SK-N-SH treated with all-trans-retinoic acid at 6 μM for 48 hours (cell line): ENCODE data around the gene TMEM208.

Source experiments
- ATAC-seq: fragments of 200-7000 bp; cut with Tn5 transposase; 3 replicates; pipeline ENCODE4 v1.9.1; 2020; ENCODE audit warnings: mild to moderate bottlenecking, moderate library complexity
- ARNTL ChIP-seq: fragments of 450-650 bp; formaldehyde crosslinking; IDR thresholded peaks from 2 replicates; pipeline ENCODE4 v1.5.0; 2020; ENCODE audit warnings: low read depth, mild to moderate bottlenecking, moderate library complexity, borderline replicate concordance
- BACH2 ChIP-seq: fragments of 250-450 bp; sonication (Bioruptor Pico); IDR thresholded peaks from 2 replicates; pipeline ENCODE4 v1.9.0; 2021; ENCODE audit warnings: mild to moderate bottlenecking, borderline replicate concordance
- CSDC2 ChIP-seq: fragments of 250-450 bp; sonication (Bioruptor Pico); IDR thresholded peaks from 2 replicates; pipeline ENCODE4 v1.5.0; 2020; ENCODE audit warnings: mild to moderate bottlenecking, moderate library complexity
- ESRRG ChIP-seq: fragments of 250-450 bp; sonication (Bioruptor Pico); IDR thresholded peaks from 2 replicates; pipeline ENCODE4 v1.6.1; 2021; ENCODE audit warnings: mild to moderate bottlenecking
- ISL1 ChIP-seq: fragments of 250-450 bp; sonication (Bioruptor Pico); IDR thresholded peaks from 2 replicates; pipeline ENCODE4 v2.1.2; 2022; ENCODE audit warnings: mild to moderate bottlenecking, moderate library complexity
- OSR1 ChIP-seq: fragments of 250-450 bp; sonication (Bioruptor Pico); IDR thresholded peaks from 2 replicates; pipeline ENCODE4 v1.8.0; 2022; ENCODE audit warnings: moderate library complexity, mild to moderate bottlenecking, inconsistent platforms
- RARB ChIP-seq: fragments of 250-450 bp; sonication (Bioruptor Pico); IDR thresholded peaks from 2 replicates; pipeline ENCODE4 v1.8.0; 2021; ENCODE audit warnings: mild to moderate bottlenecking, moderate library complexity
- TOX ChIP-seq: fragments of 250-450 bp; sonication (Bioruptor Pico); IDR thresholded peaks from 2 replicates; pipeline ENCODE4 v1.8.0; 2021; ENCODE audit warnings: mild to moderate bottlenecking, moderate library complexity, borderline replicate concordance
- ZC3H10 ChIP-seq: fragments of 250-450 bp; sonication (Bioruptor Pico); IDR thresholded peaks from 2 replicates; pipeline ENCODE4 v1.5.1; 2021; ENCODE audit warnings: mild to moderate bottlenecking, moderate library complexity
- ZFP30 ChIP-seq: fragments of 450-650 bp; formaldehyde crosslinking; IDR thresholded peaks from 2 replicates; pipeline ENCODE4 v1.5.0; 2022; ENCODE audit warnings: mild to moderate bottlenecking, moderate library complexity
- ZNF565 ChIP-seq: fragments of 450-650 bp; formaldehyde crosslinking; conservative IDR thresholded peaks from 2 replicates; pipeline ENCODE4 v1.5.0; 2020; ENCODE audit warnings: low read depth, mild to moderate bottlenecking, moderate library complexity
- ZNF8 ChIP-seq: fragments of 450-650 bp; formaldehyde crosslinking; IDR thresholded peaks from 2 replicates; pipeline ENCODE4 v1.5.0; 2020; ENCODE audit warnings: mild to moderate bottlenecking, moderate library complexity
- TF ChIP-seq, protein P1 (sequence below): fragments of 250-450 bp; sonication (Bioruptor Pico); IDR thresholded peaks from 2 replicates; pipeline ENCODE4 v1.5.1; 2020; ENCODE audit warnings: low read depth, mild to moderate bottlenecking, moderate library complexity
- TF ChIP-seq, protein P2 (sequence below): fragments of 250-450 bp; sonication (Bioruptor Pico); IDR thresholded peaks from 2 replicates; pipeline ENCODE4 v1.8.0; 2020; ENCODE audit warnings: mild to moderate bottlenecking, moderate library complexity, borderline replicate concordance
- TF ChIP-seq, protein P3 (sequence below): fragments of 250-450 bp; sonication (Bioruptor Pico); IDR thresholded peaks from 2 replicates; pipeline ENCODE4 v1.5.0; 2020; ENCODE audit warnings: mild to moderate bottlenecking, moderate library complexity
- TF ChIP-seq, protein P4 (sequence below): fragments of 250-450 bp; sonication (Bioruptor Pico); IDR thresholded peaks from 2 replicates; pipeline ENCODE4 v1.8.0; 2021; ENCODE audit warnings: low read depth, mild to moderate bottlenecking, moderate library complexity, borderline replicate concordance

TMEM208 gene

DNA sequence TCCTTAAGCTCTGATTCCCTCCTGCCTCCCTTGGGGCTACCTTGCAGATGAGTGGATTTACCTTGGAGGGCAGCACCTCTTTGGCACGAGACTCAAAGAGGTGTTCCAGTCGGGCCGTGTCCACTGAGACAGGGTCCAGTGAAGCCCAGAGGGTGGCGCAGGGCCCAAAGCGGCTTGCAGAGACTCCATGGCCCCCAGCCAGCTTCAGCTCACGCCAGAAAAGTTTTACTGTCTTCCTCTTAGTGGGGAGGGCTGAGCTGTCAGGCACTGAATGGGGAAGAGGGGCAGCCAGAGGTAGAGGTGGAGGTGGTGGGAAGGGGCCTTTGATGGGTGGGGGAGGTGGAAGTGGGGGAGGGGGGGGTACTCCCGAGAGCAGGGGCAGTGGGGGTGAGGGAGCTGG lies 6.7 kb downstream of the TMEM208 start (continued):
- TF ChIP-seq, protein P1, sequence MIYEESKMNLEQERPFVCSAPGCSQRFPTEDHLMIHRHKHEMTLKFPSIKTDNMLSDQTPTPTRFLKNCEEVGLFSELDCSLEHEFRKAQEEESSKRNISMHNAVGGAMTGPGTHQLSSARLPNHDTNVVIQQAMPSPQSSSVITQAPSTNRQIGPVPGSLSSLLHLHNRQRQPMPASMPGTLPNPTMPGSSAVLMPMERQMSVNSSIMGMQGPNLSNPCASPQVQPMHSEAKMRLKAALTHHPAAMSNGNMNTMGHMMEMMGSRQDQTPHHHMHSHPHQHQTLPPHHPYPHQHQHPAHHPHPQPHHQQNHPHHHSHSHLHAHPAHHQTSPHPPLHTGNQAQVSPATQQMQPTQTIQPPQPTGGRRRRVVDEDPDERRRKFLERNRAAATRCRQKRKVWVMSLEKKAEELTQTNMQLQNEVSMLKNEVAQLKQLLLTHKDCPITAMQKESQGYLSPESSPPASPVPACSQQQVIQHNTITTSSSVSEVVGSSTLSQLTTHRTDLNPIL (CRISPR knock-in tag) = no peak
- no peak for TF ChIP-seq ZNF8 (CRISPR knock-in tag)

DNA sequence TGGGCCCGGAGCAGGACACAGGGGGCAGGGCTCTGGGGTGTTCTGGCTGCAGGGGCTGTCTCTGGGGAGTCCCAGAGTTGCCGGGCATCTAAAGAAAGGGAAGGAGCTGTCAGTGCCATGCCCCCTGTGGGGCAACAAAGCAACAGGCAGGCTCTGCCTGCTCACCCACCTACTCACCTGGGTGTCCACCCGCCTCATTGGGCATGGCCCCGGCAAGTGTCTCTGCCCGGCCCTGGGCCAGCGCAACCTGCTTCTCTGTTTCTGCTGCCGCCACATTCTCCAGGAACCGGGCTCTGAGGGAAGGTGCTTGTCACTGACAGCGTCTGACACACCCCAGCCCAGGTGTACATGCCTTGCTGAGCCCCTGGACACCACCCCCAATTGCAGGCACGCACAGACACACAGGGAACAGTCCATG lies 7.3 kb downstream of the TMEM208 start:
- TF ChIP-seq ZFP30 (no peak), ZNF8 (CRISPR knock-in tag) (no peak), ZC3H10 (CRISPR knock-in tag) (no peak), ZNF565 (CRISPR knock-in tag) (no peak), BACH2 (CRISPR knock-in tag) (no peak), RARB (CRISPR knock-in tag) (no peak), ISL1 (CRISPR knock-in tag) (no peak), TOX (no peak), OSR1 (CRISPR knock-in tag) (no peak)
- TF ChIP-seq, protein P2, sequence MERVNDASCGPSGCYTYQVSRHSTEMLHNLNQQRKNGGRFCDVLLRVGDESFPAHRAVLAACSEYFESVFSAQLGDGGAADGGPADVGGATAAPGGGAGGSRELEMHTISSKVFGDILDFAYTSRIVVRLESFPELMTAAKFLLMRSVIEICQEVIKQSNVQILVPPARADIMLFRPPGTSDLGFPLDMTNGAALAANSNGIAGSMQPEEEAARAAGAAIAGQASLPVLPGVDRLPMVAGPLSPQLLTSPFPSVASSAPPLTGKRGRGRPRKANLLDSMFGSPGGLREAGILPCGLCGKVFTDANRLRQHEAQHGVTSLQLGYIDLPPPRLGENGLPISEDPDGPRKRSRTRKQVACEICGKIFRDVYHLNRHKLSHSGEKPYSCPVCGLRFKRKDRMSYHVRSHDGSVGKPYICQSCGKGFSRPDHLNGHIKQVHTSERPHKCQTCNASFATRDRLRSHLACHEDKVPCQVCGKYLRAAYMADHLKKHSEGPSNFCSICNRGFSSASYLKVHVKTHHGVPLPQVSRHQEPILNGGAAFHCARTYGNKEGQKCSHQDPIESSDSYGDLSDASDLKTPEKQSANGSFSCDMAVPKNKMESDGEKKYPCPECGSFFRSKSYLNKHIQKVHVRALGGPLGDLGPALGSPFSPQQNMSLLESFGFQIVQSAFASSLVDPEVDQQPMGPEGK (CRISPR knock-in tag) = no peak
- TF ChIP-seq, protein P3, sequence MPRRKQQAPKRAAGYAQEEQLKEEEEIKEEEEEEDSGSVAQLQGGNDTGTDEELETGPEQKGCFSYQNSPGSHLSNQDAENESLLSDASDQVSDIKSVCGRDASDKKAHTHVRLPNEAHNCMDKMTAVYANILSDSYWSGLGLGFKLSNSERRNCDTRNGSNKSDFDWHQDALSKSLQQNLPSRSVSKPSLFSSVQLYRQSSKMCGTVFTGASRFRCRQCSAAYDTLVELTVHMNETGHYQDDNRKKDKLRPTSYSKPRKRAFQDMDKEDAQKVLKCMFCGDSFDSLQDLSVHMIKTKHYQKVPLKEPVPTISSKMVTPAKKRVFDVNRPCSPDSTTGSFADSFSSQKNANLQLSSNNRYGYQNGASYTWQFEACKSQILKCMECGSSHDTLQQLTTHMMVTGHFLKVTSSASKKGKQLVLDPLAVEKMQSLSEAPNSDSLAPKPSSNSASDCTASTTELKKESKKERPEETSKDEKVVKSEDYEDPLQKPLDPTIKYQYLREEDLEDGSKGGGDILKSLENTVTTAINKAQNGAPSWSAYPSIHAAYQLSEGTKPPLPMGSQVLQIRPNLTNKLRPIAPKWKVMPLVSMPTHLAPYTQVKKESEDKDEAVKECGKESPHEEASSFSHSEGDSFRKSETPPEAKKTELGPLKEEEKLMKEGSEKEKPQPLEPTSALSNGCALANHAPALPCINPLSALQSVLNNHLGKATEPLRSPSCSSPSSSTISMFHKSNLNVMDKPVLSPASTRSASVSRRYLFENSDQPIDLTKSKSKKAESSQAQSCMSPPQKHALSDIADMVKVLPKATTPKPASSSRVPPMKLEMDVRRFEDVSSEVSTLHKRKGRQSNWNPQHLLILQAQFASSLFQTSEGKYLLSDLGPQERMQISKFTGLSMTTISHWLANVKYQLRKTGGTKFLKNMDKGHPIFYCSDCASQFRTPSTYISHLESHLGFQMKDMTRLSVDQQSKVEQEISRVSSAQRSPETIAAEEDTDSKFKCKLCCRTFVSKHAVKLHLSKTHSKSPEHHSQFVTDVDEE = no peak
- TF ChIP-seq, protein P1 (CRISPR knock-in tag) = no peak

DNA sequence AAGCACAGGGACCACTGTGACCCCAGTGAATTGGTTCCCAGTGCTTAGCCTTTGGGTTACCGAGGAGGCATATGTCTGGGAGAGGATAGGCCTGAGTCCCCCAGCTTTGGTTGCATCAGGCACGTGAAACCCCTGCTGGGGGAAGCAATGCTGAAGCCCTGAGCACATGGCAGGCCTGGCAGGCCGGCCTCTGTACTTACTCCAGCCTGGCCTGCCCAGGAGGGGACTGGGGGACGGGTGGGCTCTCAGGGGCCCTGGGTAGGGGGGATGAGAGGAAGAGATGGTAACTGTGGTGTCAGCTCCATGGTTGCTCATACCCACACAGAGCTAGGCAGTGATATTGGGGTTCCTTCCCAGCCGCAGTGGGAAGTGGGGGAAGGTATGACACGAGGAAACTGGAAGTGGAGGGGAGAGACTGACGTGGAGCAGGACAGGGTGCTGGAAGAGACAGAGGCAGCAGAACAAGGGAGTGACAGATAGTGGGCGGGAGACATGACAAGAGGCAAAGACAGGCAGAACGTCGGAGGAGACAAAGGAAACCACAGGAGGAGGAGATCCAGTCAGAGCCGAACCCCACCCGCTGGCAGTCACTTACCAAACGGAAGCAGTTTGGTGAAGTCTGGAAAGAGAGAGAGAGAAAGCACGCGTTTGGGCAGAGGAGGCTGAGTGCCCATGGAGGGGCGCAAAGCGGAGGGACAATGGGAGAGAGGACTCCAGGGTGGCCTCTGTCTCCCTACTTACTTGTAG lies 9.1 kb downstream of the TMEM208 start:
- TF ChIP-seq OSR1 (CRISPR knock-in tag) (no peak), ARNTL (CRISPR knock-in tag) (no peak), ESRRG (CRISPR knock-in tag) (no peak), ZNF8 (CRISPR knock-in tag) (no peak), RARB (CRISPR knock-in tag) (no peak), BACH2 (CRISPR knock-in tag) (no peak), CSDC2 (CRISPR knock-in tag) (no peak)
- TF ChIP-seq, protein P4, sequence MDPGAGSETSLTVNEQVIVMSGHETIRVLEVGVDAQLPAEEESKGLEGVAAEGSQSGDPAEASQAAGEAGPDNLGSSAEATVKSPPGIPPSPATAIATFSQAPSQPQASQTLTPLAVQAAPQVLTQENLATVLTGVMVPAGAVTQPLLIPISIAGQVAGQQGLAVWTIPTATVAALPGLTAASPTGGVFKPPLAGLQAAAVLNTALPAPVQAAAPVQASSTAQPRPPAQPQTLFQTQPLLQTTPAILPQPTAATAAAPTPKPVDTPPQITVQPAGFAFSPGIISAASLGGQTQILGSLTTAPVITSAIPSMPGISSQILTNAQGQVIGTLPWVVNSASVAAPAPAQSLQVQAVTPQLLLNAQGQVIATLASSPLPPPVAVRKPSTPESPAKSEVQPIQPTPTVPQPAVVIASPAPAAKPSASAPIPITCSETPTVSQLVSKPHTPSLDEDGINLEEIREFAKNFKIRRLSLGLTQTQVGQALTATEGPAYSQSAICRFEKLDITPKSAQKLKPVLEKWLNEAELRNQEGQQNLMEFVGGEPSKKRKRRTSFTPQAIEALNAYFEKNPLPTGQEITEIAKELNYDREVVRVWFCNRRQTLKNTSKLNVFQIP = no peak
- TF ChIP-seq, protein P3 = no peak
- TF ChIP-seq, protein P2 (CRISPR knock-in tag) = no peak
- no peak for ATAC-seq

More for the DNA sequence above, 7.3 kb downstream of the TMEM208 start:
- ATAC-seq = no peak
